Activated T-cell treated with anti-CD3 and anti-CD28 coated beads for 4 hours (primary cell): ENCODE data around the gene REN.

Experiments used
- DNase-seq: peaks from one replicate; pipeline ENCODE4 v3.0.0-alpha.2; 2020

REN gene

GRCh38 chr1:204130981-204131892 is 34.9 kb downstream of the REN start:
- no peak for DNase-seq

GRCh38 chr1:204130178-204130577 is 36.0 kb downstream of the REN start:
- no peak for DNase-seq

DNA sequence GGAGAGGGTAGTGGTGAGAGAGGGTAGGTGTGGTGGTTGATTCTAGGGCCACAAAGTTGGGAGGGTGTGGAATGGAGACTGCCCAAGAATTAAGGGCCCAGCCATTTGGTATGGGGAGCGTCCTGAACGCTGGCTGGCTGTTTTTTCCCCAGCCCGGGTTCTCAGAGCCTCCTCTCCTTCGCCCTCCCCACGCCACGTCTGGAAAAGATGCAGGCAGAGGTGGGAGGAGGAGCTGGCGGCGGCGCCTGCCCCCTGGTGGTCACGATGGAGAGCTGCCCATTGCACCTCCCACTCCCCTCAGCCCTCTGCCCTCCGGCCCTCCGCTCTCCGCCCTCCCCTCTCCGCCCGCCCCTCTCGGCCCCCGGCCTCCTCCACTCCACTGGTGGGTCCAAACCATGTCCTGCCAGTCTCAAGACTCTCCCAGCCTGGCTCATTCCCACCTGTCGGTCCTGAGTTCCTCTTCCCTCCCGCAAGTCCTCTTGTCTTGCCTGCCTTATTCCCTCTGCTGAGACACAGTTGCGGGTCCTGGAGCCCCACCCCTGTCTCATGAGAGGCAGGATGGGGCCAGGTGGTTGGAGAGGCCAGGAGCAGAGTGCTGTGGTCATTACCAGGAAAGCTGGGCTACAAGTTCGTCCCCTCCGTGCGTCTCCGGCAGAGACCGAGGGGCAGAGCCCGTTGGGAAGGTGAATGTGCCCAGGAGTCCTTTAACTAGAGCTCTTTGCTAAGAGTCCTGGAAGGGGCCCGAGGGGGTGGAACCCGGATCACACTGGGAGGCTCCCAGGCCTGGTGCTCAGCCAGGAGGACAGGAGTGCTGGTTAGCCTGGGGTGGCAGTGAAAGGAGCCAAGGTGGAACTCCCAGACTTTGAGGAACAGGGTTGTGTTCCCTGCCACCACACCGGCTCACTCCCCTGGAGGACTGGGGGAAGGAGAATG is 36.9 kb downstream of the REN start:
- DNase-seq: peak; percentile 23

DNA sequence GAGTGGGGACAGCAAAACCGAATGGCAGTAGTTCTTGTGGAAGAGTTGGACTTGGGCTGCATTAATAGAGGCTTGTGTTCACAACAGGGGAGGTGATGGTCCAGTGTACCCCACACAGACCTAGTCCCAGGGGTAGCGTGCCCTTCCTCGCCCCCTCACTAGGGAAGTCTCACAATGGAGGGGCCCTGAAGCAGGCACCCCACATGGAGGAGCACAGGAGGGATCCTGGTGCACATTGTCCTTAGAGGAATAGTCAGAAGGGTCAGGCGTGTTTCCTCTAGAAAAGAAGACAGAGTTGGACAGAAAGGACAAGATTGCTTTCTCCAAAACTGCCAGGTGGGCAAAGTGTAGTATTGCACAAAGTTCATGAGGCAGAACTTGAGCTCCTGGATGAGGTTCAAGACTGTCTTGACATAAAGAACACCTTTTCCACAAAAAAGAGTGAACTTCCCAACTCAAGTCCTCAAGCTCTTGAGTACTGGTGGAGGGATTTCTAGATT is 37.6 kb downstream of the REN start:
- DNase-seq: no peak

DNA sequence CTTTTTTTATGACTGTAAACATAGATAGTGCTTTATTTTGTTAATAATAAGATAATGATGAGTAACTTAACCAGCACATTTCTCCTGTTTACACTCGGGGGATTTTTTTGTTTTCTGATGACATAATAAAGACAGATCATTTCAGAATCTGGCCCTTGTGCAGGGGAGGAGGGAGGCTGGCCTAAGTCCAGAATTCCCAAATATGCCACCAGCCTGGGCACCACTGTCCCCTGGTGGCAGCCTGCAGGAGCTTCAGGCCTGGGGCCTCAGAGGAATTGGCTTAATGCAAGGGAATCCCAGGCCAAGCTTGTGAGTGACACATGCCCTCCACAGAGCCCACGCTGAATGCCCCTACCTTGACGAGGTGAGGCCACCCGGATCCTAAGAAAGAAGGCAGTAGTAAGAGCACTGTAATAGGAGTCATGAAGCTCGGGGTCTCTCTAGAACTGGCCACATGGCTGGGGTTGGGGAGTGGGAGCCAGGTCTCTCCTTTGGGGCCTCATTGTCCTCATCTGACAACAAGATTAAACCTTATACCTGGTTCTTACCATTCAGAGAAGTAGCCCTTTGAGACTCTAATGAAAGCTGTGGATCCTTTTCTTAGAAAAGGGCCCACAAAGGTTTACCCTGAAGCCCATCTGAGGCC is 38.4 kb downstream of the REN start:
- DNase-seq: no peak

GRCh38 chr1:204126956-204127355 is 39.2 kb downstream of the REN start:
- no peak for DNase-seq

DNA sequence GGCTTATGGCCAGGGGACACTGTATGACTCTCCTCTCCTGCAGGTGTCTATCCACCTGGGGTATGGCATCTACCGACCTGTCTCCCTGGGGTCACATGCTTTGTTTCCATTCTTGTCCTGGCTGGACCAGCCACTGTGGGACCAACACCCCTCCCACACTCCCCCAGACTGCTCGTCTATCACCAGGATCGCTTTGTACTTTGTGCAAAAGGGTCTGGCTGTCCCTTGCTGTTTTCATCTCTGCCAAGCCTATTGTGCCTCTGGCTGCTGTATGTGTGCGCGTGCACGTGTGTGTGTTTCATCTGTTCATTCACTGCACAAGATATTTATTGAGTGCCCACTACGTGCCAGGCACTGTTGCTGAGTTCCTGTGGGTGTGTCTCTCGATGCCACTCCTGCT is 39.8 kb downstream of the REN start:
- DNase-seq: no peak

GRCh38 chr1:204125759-204126351 is 40.3 kb downstream of the REN start:
- DNase-seq: no peak

DNA sequence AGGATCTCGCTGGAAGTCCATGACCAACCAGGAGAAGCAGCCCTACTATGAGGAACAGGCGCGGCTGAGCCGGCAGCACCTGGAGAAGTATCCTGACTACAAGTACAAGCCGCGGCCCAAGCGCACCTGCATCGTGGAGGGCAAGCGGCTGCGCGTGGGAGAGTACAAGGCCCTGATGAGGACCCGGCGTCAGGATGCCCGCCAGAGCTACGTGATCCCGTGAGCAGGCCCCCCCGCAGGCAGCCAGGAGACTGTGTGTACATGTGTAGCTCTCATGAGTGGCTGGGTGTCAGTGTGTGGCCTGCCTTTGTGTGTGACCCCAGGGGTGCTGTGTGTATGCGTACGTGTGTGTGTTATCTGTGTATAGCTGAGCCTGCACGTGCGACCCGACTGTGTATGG is 41.5 kb downstream of the REN start:
- DNase-seq: no peak

DNA sequence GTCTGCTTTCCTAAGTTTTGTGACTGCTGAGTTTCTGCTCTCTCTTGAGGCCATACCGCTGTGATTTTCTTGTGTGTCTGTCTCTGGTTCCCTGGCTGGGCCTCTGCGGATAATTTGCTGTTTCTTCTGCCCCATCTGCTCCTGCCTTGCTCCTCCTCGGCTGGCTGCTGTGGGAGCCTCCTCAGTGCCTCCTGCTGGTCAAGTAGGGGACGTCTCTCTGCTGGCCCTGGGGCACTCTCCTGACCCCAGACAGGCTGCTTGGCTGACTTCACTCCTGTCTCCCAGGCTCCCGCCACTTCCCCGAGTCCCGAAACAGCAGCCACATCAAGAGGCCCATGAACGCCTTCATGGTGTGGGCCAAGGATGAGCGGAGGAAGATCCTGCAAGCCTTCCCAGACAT is 42.8 kb downstream of the REN start:
- no peak for DNase-seq

DNA sequence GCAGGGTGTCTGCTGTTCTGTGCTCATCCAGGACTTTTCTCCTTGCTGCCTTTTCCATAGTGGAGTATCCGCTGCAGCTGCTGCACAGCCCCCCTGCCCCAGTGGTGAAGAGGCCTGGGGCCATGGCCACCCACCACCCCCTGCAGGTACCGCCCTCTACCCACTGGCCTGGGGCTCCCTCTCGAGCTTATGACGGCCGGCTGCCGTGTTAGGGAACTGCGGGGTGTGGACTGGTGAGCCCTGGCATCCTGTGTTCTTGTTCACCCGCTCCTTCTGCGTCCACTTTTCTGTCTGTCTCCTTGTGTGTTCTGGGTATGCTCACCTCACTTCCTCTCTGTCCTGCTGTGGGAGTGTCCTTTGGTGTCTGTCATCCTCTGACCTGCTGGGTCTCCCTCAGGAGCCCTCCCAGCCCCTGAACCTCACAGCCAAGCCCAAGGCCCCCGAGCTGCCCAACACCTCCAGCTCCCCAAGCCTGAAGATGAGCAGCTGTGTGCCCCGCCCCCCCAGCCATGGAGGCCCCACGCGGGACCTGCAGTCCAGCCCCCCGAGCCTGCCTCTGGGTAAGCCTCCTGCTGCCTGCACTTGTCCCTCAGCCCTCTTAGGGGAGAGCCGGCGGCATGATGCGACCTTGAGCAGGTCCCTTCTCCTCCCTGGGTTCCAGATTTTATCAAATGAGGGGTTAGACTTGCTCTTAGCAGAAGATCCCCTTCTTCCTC is 44.1 kb downstream of the REN start:
- DNase-seq: no peak

- no peak for DNase-seq
Measured at GRCh38 chr1:204116539-204116938, 49.6 kb downstream of the REN start.

DNA sequence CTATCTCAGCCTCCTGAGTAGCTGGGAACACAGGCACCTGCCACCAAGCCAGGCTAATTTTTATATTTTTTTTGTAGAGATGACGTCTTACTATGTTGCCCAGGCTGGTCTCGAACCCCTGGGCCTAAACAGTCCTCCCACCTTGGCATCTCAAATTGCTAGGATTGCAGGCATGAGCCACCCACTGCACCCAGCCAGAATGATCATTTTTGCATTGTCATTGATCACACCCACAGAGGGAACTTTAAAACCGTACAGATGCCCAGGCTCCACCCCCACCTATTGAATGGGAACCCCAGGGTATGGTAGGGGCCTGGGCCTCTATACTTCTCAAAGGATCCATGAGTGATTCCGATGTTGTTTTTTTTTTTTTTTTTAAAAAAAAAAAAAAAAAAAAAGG is 51.0 kb downstream of the REN start:
- DNase-seq: no peak

DNA sequence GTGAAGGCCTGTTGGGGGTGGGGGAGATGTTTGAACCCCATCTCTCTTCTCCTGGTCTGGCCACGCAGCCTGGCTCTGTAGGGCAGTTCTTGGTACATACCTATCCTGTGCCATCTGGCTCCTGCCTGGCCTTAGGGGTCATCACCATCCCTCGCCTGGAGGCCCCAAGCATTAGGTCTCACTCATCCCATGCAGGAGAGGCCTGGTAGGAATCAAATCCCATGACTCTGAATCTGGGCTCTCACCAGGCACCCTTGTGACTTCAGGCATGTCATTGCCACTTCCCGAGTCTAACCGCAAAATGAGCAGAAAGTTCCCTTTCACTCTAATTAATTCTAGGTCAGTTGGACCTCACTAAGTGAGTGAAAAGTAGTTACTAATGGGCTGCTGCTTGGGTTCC is 51.5 kb downstream of the REN start:
- no peak for DNase-seq

- no peak for DNase-seq
Measured at GRCh38 chr1:204113896-204114295, 52.2 kb downstream of the REN start.

DNA sequence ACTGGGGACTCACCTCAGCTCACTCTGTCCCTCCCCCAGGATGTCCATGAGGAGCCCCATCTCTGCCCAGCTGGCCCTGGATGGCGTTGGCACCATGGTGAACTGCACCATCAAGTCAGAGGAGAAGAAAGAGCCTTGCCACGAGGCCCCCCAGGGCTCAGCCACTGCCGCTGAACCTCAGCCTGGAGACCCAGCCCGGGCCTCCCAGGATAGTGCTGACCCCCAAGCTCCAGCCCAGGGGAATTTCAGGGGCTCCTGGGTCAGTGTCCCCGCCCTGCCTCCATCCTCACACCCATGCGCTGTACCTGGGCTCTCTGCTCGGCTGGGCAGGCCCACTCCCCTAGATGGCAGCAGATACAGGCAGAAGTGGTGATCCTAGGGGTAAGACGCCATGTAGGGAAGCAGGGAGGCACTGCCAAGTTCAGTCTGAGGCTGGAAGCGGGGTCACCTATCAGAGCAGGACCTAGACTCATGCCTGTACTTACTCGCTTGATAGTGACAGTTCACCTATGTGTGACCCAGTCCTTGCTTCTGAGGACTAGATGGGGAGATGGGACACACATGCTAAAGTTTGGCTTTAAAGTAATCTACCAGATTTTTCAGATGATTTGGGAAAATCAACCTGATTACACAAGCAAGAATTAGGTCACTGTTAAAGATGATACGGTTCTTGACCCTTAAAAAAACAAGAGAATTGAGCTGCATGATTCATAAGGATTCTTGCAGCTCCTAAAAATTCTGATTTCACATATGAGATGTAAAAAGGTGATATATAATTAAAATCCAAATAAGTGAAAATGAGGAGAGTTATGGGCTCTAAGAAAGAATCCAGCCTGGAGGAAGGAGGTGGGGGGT is 53.0 kb downstream of the REN start:
- DNase-seq: no peak

- DNase-seq: no peak
Measured at GRCh38 chr1:204110894-204111633, 55.1 kb downstream of the REN start.

DNA sequence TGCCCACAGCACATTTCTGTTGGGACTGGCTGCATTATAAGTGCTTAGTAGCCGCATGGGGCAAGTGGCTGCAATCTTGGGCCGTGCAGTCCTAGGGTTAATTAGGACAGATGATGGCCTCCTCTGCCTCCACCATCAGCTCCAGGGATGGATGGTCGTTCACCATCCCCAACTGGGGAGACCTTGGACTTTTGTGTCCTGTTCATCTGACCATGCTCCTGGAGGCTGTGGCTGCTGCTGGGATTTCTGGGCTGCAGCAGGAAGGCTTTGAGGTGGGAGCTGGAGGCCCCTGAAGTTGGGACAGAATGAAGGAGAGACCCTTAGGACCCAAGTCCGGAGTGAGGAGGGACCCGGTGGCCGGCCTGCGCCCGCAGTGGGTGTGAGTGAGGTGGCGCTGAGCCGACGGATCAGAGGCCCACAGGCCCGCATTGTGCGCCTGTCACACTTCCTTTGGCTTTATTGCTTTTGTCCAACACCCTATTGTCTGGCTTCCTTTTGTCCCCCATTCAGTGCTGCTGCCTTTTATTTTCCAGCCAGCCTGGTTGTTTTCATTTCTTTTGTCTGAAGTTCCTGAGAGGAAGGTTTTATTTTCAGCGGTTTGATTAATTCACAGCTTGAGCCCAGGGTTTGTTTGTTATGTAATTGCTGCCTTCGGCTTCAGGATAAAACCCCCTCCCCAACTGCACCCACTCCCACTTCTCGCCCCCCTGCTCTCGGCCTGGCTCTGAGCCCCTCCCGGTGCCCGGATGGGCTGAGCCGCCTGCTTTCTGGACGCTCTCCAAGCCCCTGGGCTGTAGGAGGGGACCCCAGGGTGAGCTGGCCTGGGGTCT is 57.6 kb downstream of the REN start:
- DNase-seq: no peak

DNA sequence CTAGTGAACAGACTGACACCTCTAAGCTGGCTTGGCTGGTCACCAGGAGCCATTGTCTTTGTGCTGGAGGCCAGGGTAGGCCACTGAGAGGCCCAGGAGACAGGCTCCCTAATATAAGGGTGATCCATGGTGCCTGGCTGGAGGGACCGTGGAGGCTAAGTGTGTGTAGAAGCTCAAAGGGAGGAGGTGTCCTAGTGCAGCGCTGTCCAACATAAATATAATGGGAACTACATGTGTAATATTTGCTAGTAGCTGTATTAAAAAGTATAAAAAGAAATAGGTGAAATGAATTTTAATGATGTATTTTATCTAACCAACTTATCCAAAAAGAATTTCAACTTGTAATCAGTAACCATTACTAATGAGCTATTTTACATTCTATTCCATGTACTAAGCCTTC is 58.2 kb downstream of the REN start:
- no peak for DNase-seq
